ENCODE measurements around the gene BRINP1.
A peak's percentile ranks its signal among the peaks of the same experiment; 100 is the strongest.

Gene BRINP1
- total RNA-seq, result 0 reads per million in 2 donors

GRCh38 chr9:119368681-119369581, at the start of gene BRINP1:
TSS of gene BRINP1 (minus strand) at chr9:119369435. CDS start at chr9:119313355, 56,080 bp downstream.
- DNase-seq, result peak in 1 of 5 experiments; percentile 1

- DNase-seq, result no peak
Observed at GRCh38 chr9:119418721-119419120, 49.5 kb upstream of the BRINP1 start.

GRCh38 chr9:119416793-119417192, 47.6 kb upstream of the BRINP1 start:
- DNase-seq, result no peak

- DNase-seq, result no peak
Observed at GRCh38 chr9:119412399-119412798, 43.2 kb upstream of the BRINP1 start.

GRCh38 chr9:119409552-119409951, 40.3 kb upstream of the BRINP1 start:
- DNase-seq, result no peak

- no peak for DNase-seq
Observed at GRCh38 chr9:119400606-119401005, 31.4 kb upstream of the BRINP1 start.

- no peak for DNase-seq
Observed at GRCh38 chr9:119398350-119398749, 29.1 kb upstream of the BRINP1 start.

- no peak for DNase-seq
Observed at GRCh38 chr9:119391878-119392277, 22.6 kb upstream of the BRINP1 start.

- DNase-seq, result no peak
Observed at GRCh38 chr9:119375892-119376291, 6.7 kb upstream of the BRINP1 start.

- no peak for DNase-seq
Observed at GRCh38 chr9:119372951-119373350, 3.7 kb upstream of the BRINP1 start.

- peak in 1 of 5 experiments; percentile 14 for DNase-seq
Observed at GRCh38 chr9:119370816-119371215, 1.6 kb upstream of the BRINP1 start.

- no peak for DNase-seq
Observed at GRCh38 chr9:119369680-119370366, 588 bp upstream of the BRINP1 start.

- DNase-seq, result no peak
Observed at GRCh38 chr9:119368179-119368578, 1.1 kb downstream of the BRINP1 start.

- no peak for DNase-seq
Observed at GRCh38 chr9:119367683-119368075, 1.6 kb downstream of the BRINP1 start.

GRCh38 chr9:119366909-119367682, 2.1 kb downstream of the BRINP1 start:
- DNase-seq, result no peak

GRCh38 chr9:119365291-119366027, 3.8 kb downstream of the BRINP1 start:
- DNase-seq, result peak in 1 of 5 experiments; percentile 1

- no peak for DNase-seq
Observed at GRCh38 chr9:119360237-119360636, 9.0 kb downstream of the BRINP1 start.

GRCh38 chr9:119357336-119358096, 11.7 kb downstream of the BRINP1 start:
- no peak for DNase-seq

GRCh38 chr9:119349351-119349825, 19.8 kb downstream of the BRINP1 start:
- no peak for DNase-seq

GRCh38 chr9:119343059-119343990, 25.9 kb downstream of the BRINP1 start:
- no peak for DNase-seq

All from T-helper 2 cell (primary cell).